Liver (tissue), 2 donors: Measurements from ENCODE around the gene FAM210B.

Experiments
- CTCF ChIP-seq: fragments of 150-350 bp; IDR thresholded peaks from 2 replicates; pipeline ENCODE4 v1.5.1; 2017; ENCODE audit warnings: improper control_type of control experiment, low read depth, low read length; ENCODE audit not compliant: missing input control
- MAX ChIP-seq: IDR thresholded peaks from 2 replicates; pipeline ENCODE4 v1.6.1; 2016; ENCODE audit warnings: antibody characterized with exemption
- REST ChIP-seq: IDR thresholded peaks from 2 replicates; pipeline ENCODE4 v1.6.1; 2016; ENCODE audit warnings: antibody characterized with exemption, mild to moderate bottlenecking
- donor health status: healthy.

- TF ChIP-seq REST, result no peak
- no peak for TF ChIP-seq CTCF
- TF ChIP-seq MAX, result no peak
These were observed 4.1 kb downstream of the FAM210B start for GRCh38 chr20:56362833-56363413.
